Peyer's patch (tissue), 4 donors: Measurements from ENCODE around the gene C9orf43.

ENCODE experiments used
- CTCF ChIP-seq, 6 experiments: fragments of 450-650 bp in 4 of 6; fragments of 200-600 bp in 2 of 6; sonication (generic) in 1 of 6; IDR thresholded peaks; one replicate each; pipeline ENCODE4 v1.5.1; 2017 to 2019; ENCODE audit warnings: antibody characterized with exemption in 6 of 6, mild to moderate bottlenecking in 3 of 6, moderate library complexity in 1 of 6
- POLR2A ChIP-seq, 2 donors: fragments of 450-650 bp; IDR thresholded peaks; one replicate each; pipeline ENCODE4 v1.5.1; 2017; ENCODE audit warnings: antibody characterized with exemption in 2 of 2, mild to moderate bottlenecking in 2 of 2, moderate library complexity in 2 of 2

GRCh38 chr9:113417370-113417769 lies 6.8 kb downstream of the C9orf43 start:
- TF ChIP-seq CTCF (IDR thresholded peaks at IDR 0.05), result no peak
- TF ChIP-seq POLR2A (IDR thresholded peaks at IDR 0.05), result no peak
